Astrocyte of the spinal cord (primary cell): ENCODE results near the gene DGCR6.
"Not testable (repeated sequence)": the region's sequence is repeated elsewhere in the genome, so short reads cannot be mapped to it uniquely, and the experiment has no call there.

ENCODE experiments used
- DNase-seq: peaks from one replicate; pipeline ENCODE4 v3.0.0; 2011; ENCODE audit warnings: low read depth, low spot score
- H3K4me3 ChIP-seq: 2 replicates; pipeline ENCODE4 v1.5.1; 2011; ENCODE audit warnings: low read depth, mild to moderate bottlenecking, low read length, moderate library complexity
- in situ Hi-C: cut with HindIII; loops from 2 replicates; pipeline ENCODE4 v1.10.0; 2017; ENCODE audit warnings: low sequenced_read_pairs
- TF ChIP-seq, protein P1 (sequence below): IDR thresholded peaks from 2 replicates; pipeline ENCODE4 v1.5.1; 2012; ENCODE audit warnings: low read depth, mild to moderate bottlenecking, low read length, inconsistent platforms

DGCR6 gene

DNA sequence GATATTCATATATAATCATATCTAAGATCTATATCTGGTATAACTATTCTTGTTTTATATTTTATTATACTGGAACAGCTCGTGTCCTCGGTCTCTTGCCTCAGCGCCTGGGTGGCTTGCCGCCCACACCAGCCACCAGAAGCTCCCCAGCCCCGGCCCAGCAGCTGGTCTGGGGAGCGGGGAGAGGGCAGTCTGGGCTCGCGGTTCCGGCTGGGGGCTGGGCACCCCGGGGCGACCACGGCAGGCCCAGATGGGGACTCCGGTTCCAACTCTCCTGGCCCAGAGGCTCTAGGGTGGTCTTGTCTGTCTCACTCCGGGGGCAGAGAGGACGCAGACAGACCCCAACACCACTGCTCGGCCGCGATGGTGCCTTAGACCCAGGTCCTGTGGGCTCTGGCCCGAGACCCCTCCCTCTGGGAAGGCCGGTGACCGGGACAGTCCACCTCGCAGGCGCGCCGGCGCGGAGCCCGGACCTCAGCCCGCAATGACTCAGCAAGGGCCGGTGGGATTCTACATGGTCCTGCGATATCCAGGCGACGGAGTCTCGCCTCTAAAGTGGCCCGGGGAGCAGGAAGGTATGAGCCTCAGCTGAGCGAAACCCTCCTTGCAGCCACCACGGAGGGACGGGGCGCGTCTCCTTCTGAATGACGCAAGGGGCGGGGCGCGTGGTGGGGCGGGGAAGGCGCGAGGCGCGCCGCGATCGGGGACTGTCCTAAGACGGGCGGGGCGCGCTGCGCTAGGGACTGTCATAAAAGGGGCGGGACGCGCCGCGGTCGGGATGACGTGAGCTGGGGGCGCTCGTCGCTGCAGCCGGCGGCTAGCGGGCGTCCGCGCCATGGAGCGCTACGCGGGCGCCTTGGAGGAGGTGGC, at the start of gene DGCR6:
Gene DGCR6 (plus strand): TSS at position 781 of the 870 bp plus-strand sequence. CDS start 55 bp downstream, at position 836.
- H3K4me3 ChIP-seq, result no peak within 1 kb of the TSS
- TF ChIP-seq, protein P1, sequence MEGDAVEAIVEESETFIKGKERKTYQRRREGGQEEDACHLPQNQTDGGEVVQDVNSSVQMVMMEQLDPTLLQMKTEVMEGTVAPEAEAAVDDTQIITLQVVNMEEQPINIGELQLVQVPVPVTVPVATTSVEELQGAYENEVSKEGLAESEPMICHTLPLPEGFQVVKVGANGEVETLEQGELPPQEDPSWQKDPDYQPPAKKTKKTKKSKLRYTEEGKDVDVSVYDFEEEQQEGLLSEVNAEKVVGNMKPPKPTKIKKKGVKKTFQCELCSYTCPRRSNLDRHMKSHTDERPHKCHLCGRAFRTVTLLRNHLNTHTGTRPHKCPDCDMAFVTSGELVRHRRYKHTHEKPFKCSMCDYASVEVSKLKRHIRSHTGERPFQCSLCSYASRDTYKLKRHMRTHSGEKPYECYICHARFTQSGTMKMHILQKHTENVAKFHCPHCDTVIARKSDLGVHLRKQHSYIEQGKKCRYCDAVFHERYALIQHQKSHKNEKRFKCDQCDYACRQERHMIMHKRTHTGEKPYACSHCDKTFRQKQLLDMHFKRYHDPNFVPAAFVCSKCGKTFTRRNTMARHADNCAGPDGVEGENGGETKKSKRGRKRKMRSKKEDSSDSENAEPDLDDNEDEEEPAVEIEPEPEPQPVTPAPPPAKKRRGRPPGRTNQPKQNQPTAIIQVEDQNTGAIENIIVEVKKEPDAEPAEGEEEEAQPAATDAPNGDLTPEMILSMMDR, result no peak
- in situ Hi-C loops, result no loop called here
- no peak for DNase-seq

DNA sequence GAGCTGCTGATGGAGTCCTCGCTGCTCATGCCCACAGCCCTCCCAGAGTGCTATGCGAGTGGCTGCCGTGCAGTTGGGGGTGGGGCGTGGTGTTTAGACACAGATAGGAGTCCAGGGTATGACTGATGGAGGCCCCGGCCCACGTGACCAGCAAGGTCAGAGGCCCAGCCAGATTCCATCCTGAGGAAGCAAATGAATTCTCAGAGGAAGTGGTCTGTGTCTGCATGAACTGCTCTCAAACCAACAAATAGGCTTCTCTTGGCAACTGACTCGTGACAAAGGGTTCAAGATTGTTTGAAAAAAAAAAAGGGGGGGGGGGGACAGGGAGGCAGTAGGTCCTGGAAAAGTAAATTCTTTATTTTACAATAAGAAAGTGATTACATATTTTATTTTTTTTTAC, 46.8 kb upstream of the DGCR6 start:
- in situ Hi-C loops, result not testable (repeated sequence)

DNA sequence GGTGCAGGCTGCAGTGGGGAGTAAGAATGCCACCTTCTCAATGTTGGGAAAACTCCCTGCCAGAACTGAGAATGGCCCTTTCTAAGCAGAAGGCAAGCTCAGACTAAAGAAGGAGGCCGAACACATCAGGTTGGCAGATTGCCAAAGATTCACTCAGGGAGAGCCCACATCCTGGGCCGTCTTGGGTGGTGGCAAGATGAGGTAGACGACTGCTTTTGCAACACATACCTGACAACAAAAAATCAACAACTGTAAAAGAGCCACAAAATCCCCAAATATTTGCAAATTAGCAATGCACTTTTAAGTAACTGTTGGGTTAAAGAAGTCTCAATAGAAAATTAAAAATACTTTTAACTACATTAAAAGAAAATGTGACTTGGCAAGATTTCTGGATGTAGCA, 24.9 kb upstream of the DGCR6 start:
- H3K4me3 ChIP-seq, in situ Hi-C loops, DNase-seq: not testable (repeated sequence)

More for the DNA sequence above, 46.8 kb upstream of the DGCR6 start:
- DNase-seq, H3K4me3 ChIP-seq: not testable (repeated sequence)

DNA sequence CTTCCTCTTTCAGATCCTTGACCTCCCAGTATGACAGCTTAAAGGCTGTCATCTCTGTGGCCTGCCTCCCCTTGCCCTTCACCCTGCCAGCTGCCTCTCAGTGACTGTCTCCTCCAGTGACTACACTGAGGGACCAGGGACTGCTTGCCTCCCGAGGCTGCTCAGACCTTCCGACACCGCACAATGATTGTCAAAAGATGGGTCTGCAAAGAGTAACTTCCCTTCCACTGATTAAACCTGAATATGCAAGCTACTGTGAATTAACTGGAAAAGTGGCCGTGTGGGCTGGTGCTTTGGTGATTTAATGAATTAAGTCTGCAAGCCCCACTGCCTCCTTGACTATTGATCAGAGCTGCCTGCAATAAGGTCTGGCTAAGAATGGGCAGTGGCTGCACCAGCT, 21.7 kb upstream of the DGCR6 start:
- in situ Hi-C loops, DNase-seq: not testable (repeated sequence)

DNA sequence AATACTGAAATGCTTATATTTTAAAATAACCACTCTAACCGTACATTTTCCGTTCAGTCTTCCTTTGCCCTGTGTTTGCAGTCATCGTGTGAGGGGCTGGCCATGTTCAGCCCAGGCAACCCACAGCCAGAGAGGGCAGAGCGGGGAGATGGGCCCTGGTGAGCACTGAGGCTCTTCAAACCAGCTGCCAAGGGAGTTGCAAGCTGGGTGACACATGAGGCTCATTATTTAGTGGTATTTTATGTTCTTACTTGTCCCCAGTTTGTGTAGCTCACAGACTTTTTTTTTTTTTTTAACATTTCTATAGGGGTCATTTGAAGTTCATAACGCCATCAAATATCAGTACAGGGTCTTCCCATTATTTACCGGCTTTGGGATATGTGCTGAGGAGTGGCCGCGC, 18.0 kb upstream of the DGCR6 start:
- no peak for DNase-seq
- no peak overlapping the region for H3K4me3 ChIP-seq
- TF ChIP-seq, protein P1, result no peak
- in situ Hi-C loops, result no loop called here

More for the DNA sequence above, 21.7 kb upstream of the DGCR6 start:
- not testable (repeated sequence) for H3K4me3 ChIP-seq

DNA sequence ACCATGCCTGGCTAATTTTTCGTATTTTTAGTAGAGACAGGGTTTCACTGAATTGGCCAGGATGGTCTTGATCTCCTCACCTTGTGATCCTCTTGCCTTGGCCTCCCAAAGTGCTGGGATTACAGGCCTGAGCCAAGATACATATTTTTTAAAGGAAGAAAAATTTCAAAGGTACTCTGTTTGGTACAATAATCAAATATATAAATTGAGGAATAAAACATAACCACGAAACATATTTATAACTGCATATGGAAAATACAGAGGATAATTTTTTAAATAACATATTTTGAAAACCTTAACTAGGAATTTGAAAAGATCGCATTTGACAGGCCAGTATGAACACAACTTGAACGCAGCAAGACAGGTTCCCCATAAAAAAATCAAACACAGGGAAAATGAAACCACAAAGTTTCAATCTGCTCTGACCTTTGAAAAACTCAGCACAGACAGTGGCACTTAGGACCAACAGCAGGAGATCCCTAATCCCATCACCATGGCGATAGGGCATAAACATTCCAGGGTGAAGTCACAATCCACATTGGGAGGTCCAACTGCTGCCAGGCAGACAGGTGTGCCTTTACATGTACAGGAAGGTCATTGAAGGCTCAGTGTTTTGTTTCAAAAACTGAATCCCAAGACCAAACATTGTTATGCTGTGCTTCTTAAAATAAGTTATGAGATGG, 15.5 kb upstream of the DGCR6 start:
- H3K4me3 ChIP-seq, DNase-seq, in situ Hi-C loops: not testable (repeated sequence)

DNA sequence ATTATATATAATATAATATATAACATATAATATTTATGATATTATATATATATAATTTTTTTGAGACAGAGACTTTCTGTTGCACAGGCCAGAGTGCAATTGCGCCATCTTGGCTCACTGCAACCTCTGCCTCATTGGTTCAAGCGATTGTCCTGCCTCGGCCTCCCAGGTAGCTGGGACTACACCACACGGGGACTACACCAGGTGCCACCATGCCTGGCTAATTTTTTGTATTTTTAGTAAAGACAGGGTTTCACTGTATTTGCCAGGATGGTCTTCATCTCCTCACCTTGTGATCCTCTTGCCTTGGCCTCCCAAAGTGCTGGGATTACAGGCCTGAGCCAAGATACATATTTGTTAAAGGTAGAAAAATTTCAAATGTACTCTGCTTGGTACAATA, 12.3 kb upstream of the DGCR6 start:
- in situ Hi-C loops, DNase-seq, H3K4me3 ChIP-seq: not testable (repeated sequence)

DNA sequence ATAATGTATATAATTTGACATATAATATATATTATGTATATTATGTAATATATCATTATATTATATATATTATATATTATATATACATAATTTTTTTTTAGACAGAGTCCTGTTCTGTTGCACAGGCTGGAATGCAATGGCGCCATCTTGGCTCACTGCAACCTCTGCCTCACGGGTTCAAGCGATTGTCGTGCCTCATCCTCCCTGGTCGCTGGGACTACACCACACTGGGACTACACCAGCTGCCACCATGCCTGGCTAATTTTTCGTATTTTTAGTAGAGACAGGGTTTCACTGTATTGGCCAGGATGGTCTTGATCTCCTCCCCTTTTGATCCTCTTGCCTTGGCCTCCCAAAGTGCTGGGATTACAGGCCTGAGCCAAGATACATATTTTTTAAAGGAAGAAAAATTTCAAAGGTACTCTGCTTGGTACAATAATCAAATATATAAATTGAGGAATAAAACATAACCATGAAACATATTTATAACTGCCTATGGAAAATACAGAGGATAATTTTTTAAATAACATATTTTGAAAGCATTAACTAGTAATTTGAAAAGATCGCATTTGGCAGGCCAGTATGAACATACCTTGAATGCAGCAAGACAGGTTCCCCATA, 10.0 kb upstream of the DGCR6 start:
- H3K4me3 ChIP-seq, DNase-seq, in situ Hi-C loops: not testable (repeated sequence)

DNA sequence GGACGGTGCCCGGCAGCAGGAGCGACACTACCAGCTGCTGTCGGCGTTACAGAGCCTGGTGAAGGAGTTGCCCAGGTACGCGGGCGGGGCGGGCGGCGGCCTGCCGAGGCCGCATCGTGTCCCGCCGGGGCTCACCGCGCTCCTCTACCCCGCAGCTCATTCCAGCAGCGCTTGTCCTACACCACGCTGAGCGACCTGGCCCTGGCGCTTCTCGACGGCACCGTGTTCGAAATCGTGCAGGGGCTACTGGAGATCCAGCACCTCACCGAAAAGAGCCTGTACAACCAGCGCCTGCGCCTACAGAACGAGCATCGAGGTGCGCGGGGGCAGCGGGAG, 258 bp downstream of the DGCR6 start:
- DNase-seq, in situ Hi-C loops, H3K4me3 ChIP-seq: not testable (repeated sequence)

DNA sequence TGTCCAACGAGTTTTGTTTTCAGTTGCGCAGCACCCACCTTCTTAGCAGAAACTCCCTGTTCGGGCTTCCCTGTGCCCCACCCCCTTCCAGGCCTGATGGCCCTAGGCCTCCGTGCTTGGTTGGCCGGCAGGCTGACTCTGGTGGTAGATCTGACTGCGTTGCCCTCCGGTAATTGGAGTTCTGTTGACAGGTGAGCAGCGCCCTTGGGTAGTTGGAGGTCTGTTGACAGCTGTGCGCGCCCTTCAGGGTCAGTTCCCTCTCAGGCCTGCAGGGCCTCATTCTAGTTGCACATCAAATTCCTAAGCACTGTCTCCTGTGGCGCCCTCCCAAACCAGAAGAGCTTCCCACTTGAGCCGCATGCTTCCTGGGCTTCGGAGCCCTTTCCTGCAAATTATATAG, 776 bp downstream of the DGCR6 start:
- H3K4me3 ChIP-seq, result no peak overlapping the region
- TF ChIP-seq, protein P1, result no peak
- in situ Hi-C loops, result no loop called here

More for the DNA sequence above, 776 bp downstream of the DGCR6 start:
- DNase-seq, result no peak
